GM12878 (cell line): ENCODE measurements around the gene FAHD1. TPM values are rescaled to one million over a fixed set of nuclear protein-coding genes. Genes with fewer than 3 reads are reported as not detected.

Experiments used
- ATF3 ChIP-seq: IDR thresholded peaks from 2 replicates; pipeline ENCODE4 v1.6.1; 2011; ENCODE audit warnings: low read depth, mild to moderate bottlenecking, low read length, moderate library complexity, borderline replicate concordance; ENCODE audit errors: extremely low read depth
- CHD2 ChIP-seq: IDR thresholded peaks from 2 replicates; pipeline ENCODE4 v1.6.1; 2011; ENCODE audit warnings: low read depth, low read length, improper control_type of control experiment, borderline replicate concordance
- CHD4 ChIP-seq: fragments of 200-600 bp; sonication (generic); IDR thresholded peaks from 2 replicates; pipeline ENCODE4 v1.6.1; 2016; ENCODE audit warnings: mild to moderate bottlenecking
- GABPA ChIP-seq: IDR thresholded peaks from 2 replicates; pipeline ENCODE4 v1.6.1; 2014; ENCODE audit warnings: antibody characterized with exemption, low read depth, mild to moderate bottlenecking, inconsistent platforms
- HCFC1 ChIP-seq: fragments of 150-350 bp; IDR thresholded peaks from 2 replicates; pipeline ENCODE4 v1.6.1; 2014; ENCODE audit warnings: low read length
- HDAC6 ChIP-seq: fragments of 200-600 bp; sonication (generic); IDR thresholded peaks from one replicate; pipeline ENCODE4 v1.8.0; 2017; ENCODE audit warnings: antibody characterized with exemption; ENCODE audit not compliant: unreplicated experiment
- KAT2A ChIP-seq: conservative IDR thresholded peaks from 2 replicates; pipeline ENCODE4 v1.6.1; 2011; ENCODE audit warnings: low read depth, low read length; ENCODE audit not compliant: control insufficient read depth
- KDM1A ChIP-seq: fragments of 200-600 bp; sonication (generic); IDR thresholded peaks from 2 replicates; pipeline ENCODE4 v1.6.1; 2016; ENCODE audit warnings: borderline replicate concordance
- MTA2 ChIP-seq: fragments of 450-650 bp; IDR thresholded peaks from 2 replicates; pipeline ENCODE4 v1.6.1; 2016; ENCODE audit warnings: low read depth, mild to moderate bottlenecking, moderate library complexity
- RBBP5 ChIP-seq: fragments of 200-600 bp; sonication (generic); conservative IDR thresholded peaks from 2 replicates; pipeline ENCODE4 v1.6.1; 2016
- RCOR1 ChIP-seq: conservative IDR thresholded peaks from 2 replicates; pipeline ENCODE4 v1.6.1; 2012; ENCODE audit warnings: low read depth, low read length, improper control_type of control experiment
- STAT1 ChIP-seq: fragments of 450-650 bp; conservative IDR thresholded peaks from 2 replicates; pipeline ENCODE4 v1.6.1; 2014; ENCODE audit warnings: antibody characterized with exemption, mild to moderate bottlenecking
- ZNF24 ChIP-seq: fragments of 450-650 bp; IDR thresholded peaks from 2 replicates; pipeline ENCODE4 v1.6.1; 2017; ENCODE audit warnings: antibody characterized with exemption, mild to moderate bottlenecking
- ZNF687 ChIP-seq: fragments of 450-650 bp; IDR thresholded peaks from 2 replicates; pipeline ENCODE4 v1.6.1; 2017; ENCODE audit warnings: mild to moderate bottlenecking, moderate library complexity
- polyA plus RNA-seq, 11 experiments: library from polyadenylated mRNA; depleted of rRNA in 4 of 11; unstranded in 6 of 11; stranded (reverse) in 5 of 11; fragments of >200 nt; fragmentation: Nextera tagmentation in 4 of 11; fragmentation: Illumina TruSeq in 1 of 11; extraction: Ambion mirVana in 4 of 11; extraction: Trizol in 1 of 11; gene quantifications; 1 replicate in 1 of 11; 2 replicates in 10 of 11; pipeline versions ENCODE4 v1.2.1 to v1.2.3, GENCODE V29; 2011 to 2016; ENCODE audit warnings: inconsistent platforms in 2 of 11, missing spikeins in 2 of 11, low read depth in 1 of 11
- total RNA-seq, 4 experiments: library from RNA; depleted of rRNA in 3 of 4; stranded (reverse); fragments of >200 nt in 3 of 4; fragmentation: Illumina TruSeq in 1 of 4; extraction: Trizol in 1 of 4; gene quantifications; 2 replicates each; pipeline versions ENCODE4 v1.2.1 to v1.2.3, GENCODE V29; 2013 to 2021
- TF ChIP-seq, protein P1 (sequence below): IDR thresholded peaks from 2 replicates; pipeline ENCODE4 v1.6.1; 2012; ENCODE audit warnings: improper control_type of control experiment, low read depth, low read length; ENCODE audit not compliant: insufficient replicate concordance

Gene FAHD1
- total and polyA plus RNA-seq, 10 of the 15 experiments (the other 5 are each of a cell fraction or from before 2014, with no cell fraction given): 4.3 to 43.0 (median 18.8) TPM

DNA sequence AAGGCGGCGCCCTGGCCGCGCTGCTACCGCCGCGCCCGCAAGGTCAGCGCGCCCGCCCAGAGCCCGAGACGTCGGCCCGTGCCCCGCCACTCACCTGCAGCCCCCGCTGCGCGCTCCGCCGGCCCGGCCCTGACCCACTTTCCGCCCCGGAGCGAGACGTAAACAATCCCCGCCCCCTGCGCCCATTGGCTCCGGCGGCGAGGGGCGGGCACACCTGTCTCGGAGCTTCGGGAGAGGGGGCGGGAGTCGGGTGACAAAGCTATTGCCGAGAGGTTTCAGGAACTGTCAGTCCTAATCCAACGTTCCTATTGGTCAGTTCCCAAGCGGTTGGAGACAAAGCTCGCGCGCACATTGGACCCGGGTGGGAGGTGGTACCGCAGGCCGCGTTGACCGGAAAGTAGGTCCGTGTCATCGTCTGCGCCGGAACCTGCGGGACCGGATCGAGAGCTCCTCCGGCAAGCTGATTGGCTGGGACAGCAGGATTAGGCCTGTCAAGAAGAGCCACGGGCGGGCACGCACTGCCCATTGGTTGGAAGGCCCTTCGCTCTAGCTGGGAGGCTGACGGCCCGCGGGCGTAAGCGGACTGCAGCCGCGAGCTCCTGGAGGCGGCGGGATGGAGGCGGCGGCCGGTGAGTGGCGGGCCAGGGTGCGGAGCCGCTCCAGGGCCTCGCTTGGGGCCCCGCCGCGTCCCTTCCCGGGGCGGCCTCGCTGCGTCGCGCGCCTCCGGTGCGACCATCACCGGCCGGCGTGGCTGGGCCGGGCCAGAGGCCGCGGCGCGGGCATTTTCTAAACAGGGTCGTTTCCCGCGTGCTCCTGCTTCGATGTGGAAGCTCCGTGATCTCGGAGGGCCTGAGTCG is 44.4 kb upstream of the FAHD1 start, which contains the start of the genes NUBP2 and SPSB3 (continued):
- TF ChIP-seq, protein P1, sequence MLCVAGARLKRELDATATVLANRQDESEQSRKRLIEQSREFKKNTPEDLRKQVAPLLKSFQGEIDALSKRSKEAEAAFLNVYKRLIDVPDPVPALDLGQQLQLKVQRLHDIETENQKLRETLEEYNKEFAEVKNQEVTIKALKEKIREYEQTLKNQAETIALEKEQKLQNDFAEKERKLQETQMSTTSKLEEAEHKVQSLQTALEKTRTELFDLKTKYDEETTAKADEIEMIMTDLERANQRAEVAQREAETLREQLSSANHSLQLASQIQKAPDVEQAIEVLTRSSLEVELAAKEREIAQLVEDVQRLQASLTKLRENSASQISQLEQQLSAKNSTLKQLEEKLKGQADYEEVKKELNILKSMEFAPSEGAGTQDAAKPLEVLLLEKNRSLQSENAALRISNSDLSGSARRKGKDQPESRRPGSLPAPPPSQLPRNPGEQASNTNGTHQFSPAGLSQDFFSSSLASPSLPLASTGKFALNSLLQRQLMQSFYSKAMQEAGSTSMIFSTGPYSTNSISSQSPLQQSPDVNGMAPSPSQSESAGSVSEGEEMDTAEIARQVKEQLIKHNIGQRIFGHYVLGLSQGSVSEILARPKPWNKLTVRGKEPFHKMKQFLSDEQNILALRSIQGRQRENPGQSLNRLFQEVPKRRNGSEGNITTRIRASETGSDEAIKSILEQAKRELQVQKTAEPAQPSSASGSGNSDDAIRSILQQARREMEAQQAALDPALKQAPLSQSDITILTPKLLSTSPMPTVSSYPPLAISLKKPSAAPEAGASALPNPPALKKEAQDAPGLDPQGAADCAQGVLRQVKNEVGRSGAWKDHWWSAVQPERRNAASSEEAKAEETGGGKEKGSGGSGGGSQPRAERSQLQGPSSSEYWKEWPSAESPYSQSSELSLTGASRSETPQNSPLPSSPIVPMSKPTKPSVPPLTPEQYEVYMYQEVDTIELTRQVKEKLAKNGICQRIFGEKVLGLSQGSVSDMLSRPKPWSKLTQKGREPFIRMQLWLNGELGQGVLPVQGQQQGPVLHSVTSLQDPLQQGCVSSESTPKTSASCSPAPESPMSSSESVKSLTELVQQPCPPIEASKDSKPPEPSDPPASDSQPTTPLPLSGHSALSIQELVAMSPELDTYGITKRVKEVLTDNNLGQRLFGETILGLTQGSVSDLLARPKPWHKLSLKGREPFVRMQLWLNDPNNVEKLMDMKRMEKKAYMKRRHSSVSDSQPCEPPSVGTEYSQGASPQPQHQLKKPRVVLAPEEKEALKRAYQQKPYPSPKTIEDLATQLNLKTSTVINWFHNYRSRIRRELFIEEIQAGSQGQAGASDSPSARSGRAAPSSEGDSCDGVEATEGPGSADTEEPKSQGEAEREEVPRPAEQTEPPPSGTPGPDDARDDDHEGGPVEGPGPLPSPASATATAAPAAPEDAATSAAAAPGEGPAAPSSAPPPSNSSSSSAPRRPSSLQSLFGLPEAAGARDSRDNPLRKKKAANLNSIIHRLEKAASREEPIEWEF: no peak
- peak; percentile 98 for TF ChIP-seq CHD2
- TF ChIP-seq RCOR1: no peak
- TF ChIP-seq ZNF687: 0 out of 2 replicates have a peak, but pooled peaks have one; percentile 14
- TF ChIP-seq HDAC6: no peak
- TF ChIP-seq KAT2A: no peak
- TF ChIP-seq GABPA: peak; percentile 99
- no peak for TF ChIP-seq KDM1A
- no peak for TF ChIP-seq STAT1
- TF ChIP-seq MTA2: no peak
- no peak for TF ChIP-seq RBBP5
- TF ChIP-seq HCFC1: peak; percentile 79
- no peak for TF ChIP-seq ZNF24
- TF ChIP-seq CHD4: no peak
- peak; percentile 44; the same call in 1 of the 2 replicates for TF ChIP-seq ATF3
